ENCODE data around the gene MGRN1.

MGRN1 gene

GRCh38 chr16:4586291-4586690, 38.3 kb upstream of the MGRN1 start:
- no peak for DNase-seq (ENCODE audit: low read depth)
- H3K4me3 ChIP-seq (ENCODE audit: low read length) = no peak overlapping the region
- TF ChIP-seq CTCF (conservative IDR thresholded peaks at IDR 0.05; ENCODE audit: low read length) = no peak

GRCh38 chr16:4588386-4588785, 36.2 kb upstream of the MGRN1 start:
- DNase-seq (ENCODE audit: low read depth) = no peak
- no peak for TF ChIP-seq CTCF (conservative IDR thresholded peaks at IDR 0.05; ENCODE audit: low read length)
- H3K4me3 ChIP-seq (ENCODE audit: low read length) = no peak overlapping the region

- no peak overlapping the region for H3K4me3 ChIP-seq (ENCODE audit: low read length)
- no peak for TF ChIP-seq CTCF (conservative IDR thresholded peaks at IDR 0.05; ENCODE audit: low read length)
- no peak for DNase-seq (ENCODE audit: low read depth)
Measured at GRCh38 chr16:4588961-4589360, 35.7 kb upstream of the MGRN1 start.

- H3K4me3 ChIP-seq (ENCODE audit: low read length) = no peak overlapping the region
- no peak for DNase-seq (ENCODE audit: low read depth)
- no peak for TF ChIP-seq CTCF (conservative IDR thresholded peaks at IDR 0.05; ENCODE audit: low read length)
Measured at GRCh38 chr16:4591191-4591590, 33.4 kb upstream of the MGRN1 start.

DNA sequence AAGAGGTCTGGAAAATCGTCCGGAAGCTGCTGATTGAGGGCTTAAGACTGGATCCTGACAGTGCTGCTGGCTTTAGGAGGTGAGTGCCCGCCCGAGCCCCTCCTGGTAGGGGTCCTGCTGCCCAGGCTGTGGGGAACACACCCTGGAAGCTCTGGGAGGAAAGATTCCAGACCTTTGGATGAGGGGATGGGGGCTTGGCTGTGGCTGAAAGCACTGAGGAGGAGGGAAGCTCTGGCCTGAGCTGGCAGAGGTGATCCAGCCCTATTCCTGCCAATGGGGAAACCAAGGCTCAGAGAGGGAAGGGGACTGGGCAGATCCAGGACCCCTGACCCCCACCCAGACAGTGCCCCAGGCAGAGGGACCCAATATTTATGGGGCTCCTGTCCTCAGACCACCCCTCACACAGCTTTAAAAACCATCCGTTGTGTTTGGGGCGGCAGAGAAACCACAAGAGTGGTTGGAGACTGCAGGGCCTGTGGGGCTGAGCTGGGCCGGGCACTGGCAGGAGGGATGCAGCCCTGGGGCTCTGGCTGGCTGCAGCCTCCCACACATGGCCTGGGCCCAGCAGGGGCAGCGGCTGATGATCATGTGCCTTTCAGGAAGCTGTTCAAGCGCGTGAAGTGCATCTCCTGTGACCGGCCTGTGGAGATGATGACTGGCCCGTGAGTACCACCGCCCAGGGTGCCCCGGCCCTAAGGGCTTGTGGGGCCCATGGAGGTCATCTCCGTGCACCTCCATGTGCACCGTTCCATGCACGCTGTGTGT, 32.7 kb upstream of the MGRN1 start:
- no peak for TF ChIP-seq CTCF (conservative IDR thresholded peaks at IDR 0.05; ENCODE audit: low read length)
- H3K4me3 ChIP-seq (ENCODE audit: low read length) = no peak overlapping the region
- no peak for DNase-seq (ENCODE audit: low read depth)

DNA sequence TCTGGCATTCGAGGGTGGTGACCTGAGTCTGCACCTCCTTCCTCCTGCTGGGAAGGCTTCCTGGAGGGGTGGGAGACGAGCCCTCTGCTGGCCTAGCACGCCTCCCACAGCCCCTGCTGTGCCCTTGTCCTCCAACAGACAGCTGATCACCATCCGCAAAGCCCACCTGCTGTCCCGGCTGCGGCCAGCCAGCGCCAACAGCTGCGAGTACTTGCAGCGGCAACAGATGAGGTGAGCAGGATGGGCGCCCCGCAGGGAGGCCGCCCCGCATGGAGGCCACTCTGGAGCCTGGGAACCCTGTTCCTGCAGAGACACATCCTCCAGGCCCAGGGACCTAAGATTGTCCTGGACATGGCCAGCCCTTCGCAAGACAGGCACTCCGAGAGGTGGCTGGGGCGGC, 31.5 kb upstream of the MGRN1 start:
- DNase-seq (ENCODE audit: low read depth) = no peak
- no peak for TF ChIP-seq CTCF (conservative IDR thresholded peaks at IDR 0.05; ENCODE audit: low read length)
- H3K4me3 ChIP-seq (ENCODE audit: low read length) = no peak overlapping the region

All from AG10803 (cell line).